AG04450 (cell line): ENCODE data around the gene CEBPG. TPM values are rescaled to one million over a fixed set of nuclear protein-coding genes. Genes with fewer than 3 reads are reported as not detected.

Source experiments
- CTCF ChIA-PET: fragments of 300-600, 350-600 bp; formaldehyde crosslinking; extraction: SDS; loops from one replicate; lab custom pipeline; 2022; ENCODE audit warnings: antibody characterized with exemption, inconsistent platforms; lab: Charles Lee
- POLR2A ChIA-PET: fragments of 350-600 bp; formaldehyde crosslinking; extraction: SDS; loops from one replicate; lab custom pipeline; 2021; ENCODE audit warnings: antibody characterized with exemption, inconsistent platforms; lab: Yijun Ruan, JAX
- DNase-seq: peaks from one replicate; pipeline ENCODE4 v3.0.0-alpha.2; 2011; ENCODE audit warnings: low read depth, low spot score
- H3K27ac ChIP-seq: one replicate; pipeline ENCODE4 v1.5.1; 2012; ENCODE audit warnings: low read depth, low read length, control low read depth
- H3K27me3 ChIP-seq: one replicate; pipeline ENCODE4 v1.6.0; 2012; ENCODE audit warnings: low read length; ENCODE audit not compliant: control insufficient read depth, insufficient read depth
- H3K4me3 ChIP-seq: 2 replicates; pipeline ENCODE4 v1.5.1; 2011; ENCODE audit warnings: mild to moderate bottlenecking, low read depth, low read length, control low read depth
- H3K9me3 ChIP-seq: 2 replicates; pipeline ENCODE4 v1.5.1; 2012; ENCODE audit warnings: low read length; ENCODE audit not compliant: control insufficient read depth, insufficient read depth
- polyA plus RNA-seq: library from polyadenylated mRNA; depleted of rRNA; stranded (reverse); fragments of >200 nt; gene quantifications from 2 replicates; pipeline ENCODE4 v1.2.3, GENCODE V29; 2011
- TF ChIP-seq, protein P1 (sequence below): IDR thresholded peaks from 2 replicates; pipeline ENCODE4 v1.5.1; 2011; ENCODE audit warnings: low read depth, low read length, control low read depth, inconsistent platforms

The CEBPG gene
- polyA plus RNA-seq, 1 experiment: 31.6 TPM

DNA sequence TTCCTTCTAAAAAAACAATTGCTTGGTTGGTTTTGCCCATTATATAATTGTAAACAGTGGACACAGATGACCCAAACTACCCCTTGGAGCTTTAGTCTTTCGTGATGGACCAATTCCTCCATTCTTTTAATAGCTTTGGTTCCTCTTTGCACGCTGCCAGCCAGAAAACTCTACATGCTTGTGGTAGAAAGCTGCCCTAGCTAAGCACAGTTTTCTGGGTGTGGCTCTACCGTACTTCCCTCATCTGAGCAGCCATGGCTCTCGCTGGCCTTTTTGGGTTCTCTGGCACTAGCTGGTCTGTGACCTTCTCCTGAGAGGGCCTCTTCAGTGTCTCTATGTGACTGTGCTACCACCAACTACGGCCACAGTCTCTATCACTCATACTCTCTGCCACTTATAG, 41.3 kb upstream of the CEBPG start:
- TF ChIP-seq, protein P1, sequence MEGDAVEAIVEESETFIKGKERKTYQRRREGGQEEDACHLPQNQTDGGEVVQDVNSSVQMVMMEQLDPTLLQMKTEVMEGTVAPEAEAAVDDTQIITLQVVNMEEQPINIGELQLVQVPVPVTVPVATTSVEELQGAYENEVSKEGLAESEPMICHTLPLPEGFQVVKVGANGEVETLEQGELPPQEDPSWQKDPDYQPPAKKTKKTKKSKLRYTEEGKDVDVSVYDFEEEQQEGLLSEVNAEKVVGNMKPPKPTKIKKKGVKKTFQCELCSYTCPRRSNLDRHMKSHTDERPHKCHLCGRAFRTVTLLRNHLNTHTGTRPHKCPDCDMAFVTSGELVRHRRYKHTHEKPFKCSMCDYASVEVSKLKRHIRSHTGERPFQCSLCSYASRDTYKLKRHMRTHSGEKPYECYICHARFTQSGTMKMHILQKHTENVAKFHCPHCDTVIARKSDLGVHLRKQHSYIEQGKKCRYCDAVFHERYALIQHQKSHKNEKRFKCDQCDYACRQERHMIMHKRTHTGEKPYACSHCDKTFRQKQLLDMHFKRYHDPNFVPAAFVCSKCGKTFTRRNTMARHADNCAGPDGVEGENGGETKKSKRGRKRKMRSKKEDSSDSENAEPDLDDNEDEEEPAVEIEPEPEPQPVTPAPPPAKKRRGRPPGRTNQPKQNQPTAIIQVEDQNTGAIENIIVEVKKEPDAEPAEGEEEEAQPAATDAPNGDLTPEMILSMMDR: no peak
- H3K27ac ChIP-seq: no peak overlapping the region
- no peak overlapping the region for H3K4me3 ChIP-seq
- H3K9me3 ChIP-seq: no peaks in the 10 kb centered on the region
- no peak for DNase-seq
- ChIA-PET POLR2A (no interaction called here), CTCF (no interaction called here)
- H3K27me3 ChIP-seq: no peaks in the 10 kb centered on the region

DNA sequence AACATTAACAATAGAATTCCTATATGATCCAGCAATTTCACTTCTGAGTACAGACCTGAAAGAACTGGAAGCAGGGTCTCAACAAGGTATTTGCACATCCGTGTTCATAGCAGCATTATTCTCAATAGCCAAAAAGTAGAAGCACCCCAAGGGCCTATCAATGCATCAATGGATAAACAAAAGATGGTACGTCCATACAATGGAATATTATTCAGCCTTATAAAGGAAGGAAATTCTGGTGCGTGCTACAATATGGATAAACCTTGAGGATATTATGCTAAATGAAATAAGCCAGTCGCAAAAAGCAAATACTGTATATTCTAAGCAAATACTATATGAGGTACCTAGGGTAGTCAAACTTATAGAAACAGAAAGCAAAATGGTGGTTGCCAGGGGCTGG, 40.4 kb upstream of the CEBPG start:
- POLR2A ChIA-PET: no interaction called here
- CTCF ChIA-PET: no interaction called here

DNA sequence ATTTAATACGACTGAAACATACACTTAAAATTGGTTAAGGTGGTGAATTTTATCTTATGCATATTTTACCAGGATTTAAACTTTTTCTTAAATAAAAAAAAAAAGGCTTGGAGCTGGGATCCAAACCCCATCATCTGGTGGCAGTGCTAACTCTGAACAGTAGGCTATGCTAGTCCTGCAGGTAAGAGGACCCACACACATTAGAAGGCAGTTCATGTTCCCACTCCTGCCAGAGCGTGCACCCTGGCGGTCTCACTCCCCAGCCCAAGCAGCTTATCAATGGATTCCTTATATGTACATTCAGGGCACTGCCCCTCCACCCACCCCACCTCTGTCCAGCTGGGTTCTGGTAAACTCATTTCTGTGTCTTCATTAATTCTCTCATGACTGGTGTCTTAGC, 39.9 kb upstream of the CEBPG start:
- TF ChIP-seq, protein P1: no peak
- CTCF ChIA-PET: no interaction called here
- POLR2A ChIA-PET: no interaction called here
- Histone ChIP-seq H3K27ac (no peak overlapping the region), H3K9me3 (no peaks in the 10 kb centered on the region), H3K27me3 (no peaks in the 10 kb centered on the region), H3K4me3 (no peak overlapping the region)
- DNase-seq: no peak

More for the DNA sequence above, 40.4 kb upstream of the CEBPG start:
- H3K4me3 ChIP-seq: no peak overlapping the region
- no peak overlapping the region for H3K27ac ChIP-seq
- no peaks in the 10 kb centered on the region for H3K27me3 ChIP-seq
- no peak for DNase-seq
- TF ChIP-seq, protein P1: no peak
- no peaks in the 10 kb centered on the region for H3K9me3 ChIP-seq

- ChIA-PET POLR2A (no interaction called here), CTCF (no interaction called here)
- no peaks in the 10 kb centered on the region for H3K9me3 ChIP-seq
- no peaks in the 10 kb centered on the region for H3K27me3 ChIP-seq
- TF ChIP-seq, protein P1: no peak
- DNase-seq: no peak
- H3K4me3 ChIP-seq: no peak overlapping the region
- H3K27ac ChIP-seq: no peak overlapping the region
Observed at GRCh38 chr19:33334271-33334670, 39.2 kb upstream of the CEBPG start.

DNA sequence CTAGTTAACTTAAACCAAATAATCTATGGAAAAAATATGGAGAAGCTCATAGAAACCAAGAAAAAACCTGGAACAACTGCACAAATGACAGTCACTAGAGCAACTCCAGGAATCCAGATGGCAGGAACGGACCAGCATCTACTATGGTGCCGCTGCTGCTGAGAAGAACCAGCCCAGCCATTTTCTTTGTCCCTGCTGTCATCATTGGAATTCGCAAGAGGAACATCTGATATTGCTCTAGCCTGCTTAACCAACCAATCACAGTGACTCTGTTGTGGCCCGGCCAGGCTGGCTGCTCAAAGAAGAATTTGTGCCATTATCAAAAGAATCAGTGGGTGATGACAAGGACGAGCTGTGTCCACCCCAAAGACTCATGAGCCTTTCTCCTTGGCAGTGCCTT, 38.1 kb upstream of the CEBPG start:
- no peak for DNase-seq
- no peaks in the 10 kb centered on the region for H3K9me3 ChIP-seq
- TF ChIP-seq, protein P1: no peak
- ChIA-PET POLR2A (no interaction called here), CTCF (no interaction called here)
- no peaks in the 10 kb centered on the region for H3K27me3 ChIP-seq
- H3K4me3 ChIP-seq: no peak overlapping the region
- no peak overlapping the region for H3K27ac ChIP-seq
